ENCODE data around the gene PLPPR1. TPM values are rescaled to one million over a fixed set of nuclear protein-coding genes. Genes with fewer than 3 reads are reported as not detected.

The PLPPR1 gene
- total RNA-seq, 1 experiment from 2014 or later, result not detected

GRCh38 chr9:101242651-101243050 is 214.1 kb downstream of the PLPPR1 start:
- H3K27ac ChIP-seq (ENCODE audit: low read length), result no peak overlapping the region
- H3K9me3 ChIP-seq (ENCODE audit: control insufficient read depth, insufficient read depth, low read depth, low read length), result no peaks in the 10 kb centered on the region
- intact Hi-C loops (cut with micrococcal nuclease; ENCODE audit: unreplicated experiment), result no loop called here
- CTCF ChIA-PET, result no interaction called here
- BruUV-seq (replicated peaks), result no TSS peak
- no peak for TF ChIP-seq CTCF (IDR thresholded peaks at IDR 0.05)
- no peak for TF ChIP-seq POLR2AphosphoS5 (IDR thresholded peaks at IDR 0.05; ENCODE audit: low read depth, low read length)
- TF ChIP-seq TCF7L2 (IDR thresholded peaks at IDR 0.05; ENCODE audit: low read depth, low read length), result no peak
- TF ChIP-seq SIN3A (IDR thresholded peaks at IDR 0.05; ENCODE audit: borderline replicate concordance, insufficient read depth, low read depth, low read length), result no peak
- TF ChIP-seq REST (IDR thresholded peaks at IDR 0.05; ENCODE audit: insufficient read depth in 1 of 2, low read depth in 2 of 2, low read length in 1 of 2), result no peak
- POLR2A ChIA-PET, result no interaction called here
- DNase-seq (ENCODE audit: low read depth, low spot score), result no peak
- no peaks in the 10 kb centered on the region for H3K27me3 ChIP-seq (ENCODE audit: control insufficient read depth, insufficient read depth, low read length)
- in situ Hi-C loops (cut with HindIII; ENCODE audit: low pct_unique_long_range_greater_than_20kb, low sequenced_read_pairs), result no loop called here
- no peaks in the 10 kb centered on the region for H3K4me1 ChIP-seq (ENCODE audit: control insufficient read depth, insufficient read depth, low read length)
- no peaks in the 10 kb centered on the region for H3K36me3 ChIP-seq (ENCODE audit: control insufficient read depth, insufficient read depth, low read length)
- no peak for ATAC-seq
- H3K4me3 ChIP-seq (ENCODE audit: low read depth in 2 of 2, low read length in 2 of 2), result no peak overlapping the region

- intact Hi-C loops (cut with micrococcal nuclease; ENCODE audit: unreplicated experiment), result no loop called here
- Histone ChIP-seq H3K4me3 (ENCODE audit: low read depth in 2 of 2, low read length in 2 of 2) (no peak overlapping the region), H3K4me1 (ENCODE audit: control insufficient read depth, insufficient read depth, low read length) (no peaks in the 10 kb centered on the region), H3K9me3 (ENCODE audit: control insufficient read depth, insufficient read depth, low read depth, low read length) (no peaks in the 10 kb centered on the region), H3K36me3 (ENCODE audit: control insufficient read depth, insufficient read depth, low read length) (no peaks in the 10 kb centered on the region), H3K27me3 (ENCODE audit: control insufficient read depth, insufficient read depth, low read length) (no peaks in the 10 kb centered on the region), H3K27ac (ENCODE audit: low read length) (no peak overlapping the region)
- POLR2A ChIA-PET, result no interaction called here
- DNase-seq (ENCODE audit: low read depth, low spot score) (no peak), ATAC-seq (no peak)
- in situ Hi-C loops (cut with HindIII; ENCODE audit: low pct_unique_long_range_greater_than_20kb, low sequenced_read_pairs), result no loop called here
- CTCF ChIA-PET, result no interaction called here
- TF ChIP-seq SIN3A (IDR thresholded peaks at IDR 0.05; ENCODE audit: borderline replicate concordance, insufficient read depth, low read depth, low read length), result no peak
- no peak for TF ChIP-seq POLR2AphosphoS5 (IDR thresholded peaks at IDR 0.05; ENCODE audit: low read depth, low read length)
- TF ChIP-seq REST (IDR thresholded peaks at IDR 0.05; ENCODE audit: insufficient read depth in 1 of 2, low read depth in 2 of 2, low read length in 1 of 2), result no peak
- TF ChIP-seq CTCF (IDR thresholded peaks at IDR 0.05), result no peak
- TF ChIP-seq TCF7L2 (IDR thresholded peaks at IDR 0.05; ENCODE audit: low read depth, low read length), result no peak
- no TSS peak for BruUV-seq (replicated peaks)
Observed at GRCh38 chr9:101246691-101247090, 218.2 kb downstream of the PLPPR1 start.

All from Panc1 (cell line).